ENCODE measurements around the gene LRP11.
"Not testable (repeated sequence)": the region's sequence is repeated elsewhere in the genome, so short reads cannot be mapped to it uniquely, and the experiment has no call there.

LRP11 gene

GRCh38 chr6:149863698-149864577, at the start of gene LRP11:
LRP11 (minus strand) TSS chr6:149864359; CDS start chr6:149864020, 339 bp downstream.
- peak; percentile 26 for DNase-seq

- DNase-seq: no peak
Observed at GRCh38 chr6:149913540-149914240, 49.5 kb upstream of the LRP11 start.

GRCh38 chr6:149913085-149913484, 48.9 kb upstream of the LRP11 start:
- no peak for DNase-seq

- not testable (repeated sequence) for DNase-seq
Observed at GRCh38 chr6:149912680-149913079, 48.5 kb upstream of the LRP11 start.

- no peak for DNase-seq
Observed at GRCh38 chr6:149910721-149911151, 46.6 kb upstream of the LRP11 start.

GRCh38 chr6:149909701-149910470, 45.7 kb upstream of the LRP11 start:
- DNase-seq: no peak

- DNase-seq: not testable (repeated sequence)
Observed at GRCh38 chr6:149908480-149908879, 44.3 kb upstream of the LRP11 start.

- no peak for DNase-seq
Observed at GRCh38 chr6:149907317-149907716, 43.2 kb upstream of the LRP11 start.

- no peak for DNase-seq
Observed at GRCh38 chr6:149906405-149906804, 42.2 kb upstream of the LRP11 start.

GRCh38 chr6:149905911-149906371, 41.8 kb upstream of the LRP11 start:
- no peak for DNase-seq

GRCh38 chr6:149905371-149905910, 41.3 kb upstream of the LRP11 start:
- DNase-seq: no peak

- DNase-seq: no peak
Observed at GRCh38 chr6:149904661-149905370, 40.7 kb upstream of the LRP11 start.

- DNase-seq: no peak
Observed at GRCh38 chr6:149903938-149904611, 39.9 kb upstream of the LRP11 start.

GRCh38 chr6:149901444-149902140, 37.4 kb upstream of the LRP11 start:
- DNase-seq: no peak

- no peak for DNase-seq
Observed at GRCh38 chr6:149900620-149901443, 36.7 kb upstream of the LRP11 start.

- no peak for DNase-seq
Observed at GRCh38 chr6:149899926-149900619, 35.9 kb upstream of the LRP11 start.

- DNase-seq: no peak
Observed at GRCh38 chr6:149899486-149899885, 35.3 kb upstream of the LRP11 start.

GRCh38 chr6:149898966-149899365, 34.8 kb upstream of the LRP11 start:
- no peak for DNase-seq

All from amniotic stem cell (primary cell).